ENCODE data around the gene TTC23.

The TTC23 gene

GRCh38 chr15:99249270-99249841, at the start of gene TTC23:
Gene TTC23, minus strand, starts transcription at chr15:99249581. Its CDS starts 20,869 bp downstream, at chr15:99228712.
- DNase-seq: peak in 1 of 2 donors; percentile 23

DNA sequence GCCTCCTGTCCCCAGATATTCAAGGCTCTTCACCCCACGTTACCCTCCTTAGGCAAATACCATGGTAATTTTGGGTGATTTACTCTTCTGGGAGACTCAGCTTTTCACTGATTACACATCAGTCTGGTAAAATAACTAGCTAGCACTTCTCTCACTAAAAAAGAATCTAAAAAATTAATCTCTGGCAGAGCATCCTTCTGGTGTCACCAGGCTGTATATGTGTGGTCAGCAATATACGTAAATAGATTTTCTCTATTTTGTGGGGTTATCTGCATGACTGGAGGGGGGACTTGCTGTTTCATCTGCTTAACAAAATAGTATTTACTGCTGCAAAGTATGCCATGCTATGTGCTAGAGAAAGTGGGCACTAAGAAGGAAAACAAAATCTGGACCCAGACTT, 47.0 kb upstream of the TTC23 start:
- DNase-seq: no peak

DNA sequence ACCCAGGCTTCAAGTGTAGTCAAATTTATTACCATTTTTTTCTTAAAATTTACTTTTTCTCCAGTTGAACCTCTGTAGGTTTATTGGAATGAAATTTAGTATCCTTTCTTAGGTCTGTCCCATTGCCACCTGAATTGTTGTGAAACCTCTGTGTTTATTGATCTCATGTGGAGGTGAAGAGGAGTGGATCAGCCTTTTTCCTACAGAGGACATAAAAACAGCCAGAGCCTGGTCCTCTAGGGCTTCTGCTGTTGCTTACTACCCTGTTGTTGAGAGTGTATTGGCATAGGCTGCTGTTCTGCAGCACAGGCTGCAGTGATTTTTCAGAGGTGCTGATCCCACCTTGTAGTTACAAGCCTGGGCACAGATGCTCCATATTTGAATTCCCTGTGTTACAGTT, 46.5 kb upstream of the TTC23 start:
- no peak for DNase-seq

GRCh38 chr15:99291643-99292042, 42.3 kb upstream of the TTC23 start:
- DNase-seq: no peak

DNA sequence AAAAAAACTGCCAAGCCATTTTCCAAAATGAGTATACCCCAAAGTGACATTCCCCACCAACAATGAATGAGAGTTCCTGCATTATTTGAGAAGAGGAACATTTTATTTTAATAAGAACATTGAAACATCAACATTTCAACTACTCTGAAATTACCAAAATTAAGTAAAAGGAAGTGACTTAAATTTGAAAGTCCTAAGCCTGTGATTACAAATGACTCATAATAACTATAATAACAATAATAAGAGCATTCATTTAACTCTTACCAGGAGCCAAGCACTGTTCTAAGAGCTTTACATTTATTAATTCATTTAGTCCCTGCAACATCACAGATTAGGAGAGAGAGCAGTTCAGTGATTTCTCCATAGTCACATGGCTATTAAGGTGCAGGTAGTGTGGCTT, 34.3 kb upstream of the TTC23 start:
- no peak for DNase-seq

DNA sequence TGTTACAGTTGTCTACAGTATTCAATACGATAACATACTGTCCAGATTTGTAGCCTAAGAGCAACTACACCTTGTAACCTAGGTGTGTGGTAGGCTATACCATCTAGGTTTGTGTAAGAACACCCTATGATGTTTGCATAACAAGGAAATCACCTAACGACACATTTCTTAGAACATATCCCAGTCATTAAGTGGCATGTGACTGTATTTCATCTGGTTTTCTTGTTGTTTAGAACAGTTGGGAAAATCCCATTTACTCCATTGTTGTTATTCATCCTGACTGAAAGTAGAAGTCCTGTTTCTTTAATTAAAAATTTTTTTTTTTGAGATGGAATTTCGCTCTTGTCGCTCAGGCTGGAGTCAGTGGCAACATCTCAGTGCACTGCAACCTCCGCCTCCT, 33.2 kb upstream of the TTC23 start:
- DNase-seq: no peak

DNA sequence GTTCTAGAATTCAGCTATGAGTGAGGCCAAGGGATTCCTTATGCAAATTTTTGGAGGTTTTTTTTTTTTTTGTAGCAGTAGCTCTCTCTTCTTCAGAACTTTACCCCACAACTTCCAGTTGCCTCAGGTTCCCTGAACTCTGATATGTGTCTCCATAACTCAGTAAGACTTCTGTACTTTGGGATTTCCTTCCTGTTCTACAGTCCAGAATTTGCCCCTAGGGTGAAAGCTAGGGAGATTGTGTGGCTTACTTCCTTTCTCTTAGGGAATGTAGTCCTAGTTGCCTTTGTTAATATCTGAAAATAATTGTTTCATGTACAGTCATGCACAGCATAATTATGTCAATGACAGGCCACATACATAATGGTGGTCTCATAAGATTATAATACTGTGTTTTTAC, 32.7 kb upstream of the TTC23 start:
- DNase-seq: no peak

- DNase-seq: no peak
These were observed 30.4 kb upstream of the TTC23 start for GRCh38 chr15:99279827-99280226.

DNA sequence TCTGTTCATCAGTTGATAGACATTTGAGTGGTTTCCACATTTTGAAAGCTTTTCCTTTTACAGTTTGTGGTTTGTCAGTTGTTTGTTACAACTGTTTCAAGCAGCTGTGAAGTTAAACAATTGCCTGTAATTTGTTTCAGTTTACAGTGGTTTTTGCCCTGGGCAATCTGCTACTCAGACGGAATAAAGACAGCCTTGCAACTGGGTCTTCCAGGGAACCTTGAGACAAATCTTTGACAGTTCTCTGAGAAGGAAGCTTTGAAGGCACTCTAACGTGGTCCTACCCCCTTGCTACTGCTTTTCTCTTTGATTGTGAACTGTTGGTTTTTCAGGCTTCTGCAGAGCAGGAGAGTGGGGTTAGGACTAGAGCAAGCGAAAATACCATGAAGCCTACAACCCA, 29.9 kb upstream of the TTC23 start:
- peak in 1 of 2 donors; percentile 40 for DNase-seq

DNA sequence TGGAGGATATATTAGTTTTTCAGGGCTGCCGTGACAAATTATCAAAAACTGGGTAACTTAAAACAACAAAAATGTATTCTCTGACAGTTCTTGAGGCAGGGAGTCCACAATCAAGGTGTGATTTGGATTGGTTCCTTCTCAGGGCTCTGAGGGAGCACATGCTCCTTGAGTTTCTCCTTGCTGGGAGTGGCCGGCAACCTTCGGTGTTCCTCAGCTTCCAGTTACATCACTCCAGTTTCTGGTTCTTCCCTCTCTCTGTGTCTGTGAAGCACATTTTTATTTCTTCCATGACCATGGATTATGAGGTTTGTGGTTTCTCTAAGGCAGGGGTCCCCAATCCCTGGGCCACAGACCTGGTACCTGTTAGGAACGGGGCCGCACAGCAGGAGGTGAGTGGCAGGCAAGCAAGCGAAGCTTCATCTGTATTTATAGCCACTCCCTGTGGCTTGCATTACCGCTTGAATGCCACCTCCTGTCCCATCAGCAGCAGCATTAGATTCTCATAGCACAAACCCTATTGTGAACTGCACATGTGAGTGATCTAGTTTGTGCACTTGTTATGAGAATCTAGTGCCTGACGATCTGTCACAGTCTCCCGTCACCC, 26.2 kb upstream of the TTC23 start:
- DNase-seq: no peak

GRCh38 chr15:99275061-99275460, 25.7 kb upstream of the TTC23 start:
- no peak for DNase-seq

DNA sequence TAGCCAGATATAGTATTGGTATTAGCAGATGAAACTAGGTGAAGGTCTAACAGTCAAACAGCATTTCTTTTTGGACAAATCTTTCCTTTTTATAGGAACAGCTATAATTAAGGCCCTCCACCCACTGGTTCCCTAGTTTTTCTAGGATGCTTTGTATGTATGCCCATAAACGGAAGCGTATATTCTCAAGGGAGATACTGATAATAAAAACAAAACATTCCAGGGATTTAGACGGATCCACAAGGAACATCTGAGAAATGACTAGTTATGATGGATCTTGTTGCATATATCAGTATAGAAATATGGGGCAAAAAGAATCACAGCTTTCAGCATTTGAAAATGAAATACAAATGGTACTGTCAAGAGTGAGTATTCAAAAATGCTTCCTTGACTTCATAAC, 24.4 kb upstream of the TTC23 start:
- no peak for DNase-seq

DNA sequence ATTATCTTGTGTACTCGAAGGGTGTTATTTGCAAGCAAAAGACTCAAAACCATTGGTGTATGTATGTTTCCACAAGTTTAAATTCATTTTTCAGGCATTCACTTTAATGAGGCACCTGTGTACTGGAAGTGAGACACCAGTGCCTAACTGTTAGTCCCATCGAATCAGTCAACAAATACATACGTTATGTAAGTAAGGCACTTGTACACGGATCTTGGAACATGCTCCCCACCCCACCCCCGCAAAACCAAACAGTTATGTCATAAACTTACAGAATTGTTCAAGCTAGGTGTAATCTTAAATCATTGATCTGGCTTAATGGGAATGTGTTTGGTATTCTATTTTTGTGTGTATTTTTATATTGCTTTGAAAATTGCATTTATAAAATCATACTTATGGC, 19.1 kb upstream of the TTC23 start:
- DNase-seq: no peak

DNA sequence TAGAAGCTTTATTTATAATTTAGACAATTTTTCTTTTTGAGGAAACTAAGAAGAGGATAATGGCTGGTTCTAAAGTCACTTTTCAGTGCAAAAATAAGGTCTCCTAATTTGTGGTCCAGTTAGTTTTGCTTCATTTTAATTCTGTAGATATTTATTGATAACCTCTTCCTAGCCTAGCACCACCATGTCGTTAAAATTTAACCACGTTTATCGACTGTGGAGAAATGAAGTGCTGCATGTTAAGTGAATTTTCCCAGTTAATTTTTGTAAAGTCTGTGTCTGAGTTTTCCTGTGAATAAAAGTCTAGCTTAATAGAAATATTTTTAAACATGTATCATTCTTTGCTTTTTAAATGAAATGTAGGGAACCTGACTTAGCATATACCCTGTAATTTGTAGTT, 18.6 kb upstream of the TTC23 start:
- no peak for DNase-seq

GRCh38 chr15:99265541-99266070, 16.2 kb upstream of the TTC23 start:
- no peak for DNase-seq

GRCh38 chr15:99264125-99264524, 14.7 kb upstream of the TTC23 start:
- DNase-seq: no peak

GRCh38 chr15:99257107-99257750, 7.8 kb upstream of the TTC23 start:
- DNase-seq: no peak

- DNase-seq: no peak
These were observed 4.2 kb upstream of the TTC23 start for GRCh38 chr15:99253381-99254090.

- no peak for DNase-seq
These were observed 2.9 kb upstream of the TTC23 start for GRCh38 chr15:99252326-99252725.

GRCh38 chr15:99250857-99251841, 1.8 kb upstream of the TTC23 start, which contains the start of gene LRRC28:
Gene LRRC28, plus strand, starts transcription at chr15:99251481. Its CDS starts 4,477 bp downstream, at chr15:99255958.
- peak; percentile 82 to 98 for DNase-seq

DNA sequence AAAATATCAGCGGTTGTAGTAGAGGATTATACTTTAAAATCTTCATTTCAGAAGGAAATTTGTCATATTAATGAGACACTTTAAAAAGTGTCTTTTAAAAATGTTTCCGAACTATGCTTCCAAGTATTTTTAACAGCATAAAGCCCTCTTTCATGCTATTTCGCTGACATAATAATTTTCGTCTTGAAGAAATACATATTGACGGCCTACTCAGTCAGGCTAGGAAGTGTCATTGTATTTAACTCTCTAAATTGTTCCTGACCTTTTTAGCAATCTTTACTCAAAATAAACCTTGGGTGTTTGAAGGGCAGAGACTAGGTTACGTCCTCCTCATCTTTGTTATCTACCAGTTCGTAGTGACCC, 1.1 kb upstream of the TTC23 start:
- DNase-seq: no peak

GRCh38 chr15:99250001-99250400, 620 bp upstream of the TTC23 start:
- DNase-seq: no peak

Measured in bone marrow (tissue), 2 donors.